Umbilical cord (tissue), 2 donors: Measurements from ENCODE around the gene TMEM225B. TPM values are rescaled to one million over a fixed set of nuclear protein-coding genes. Genes with fewer than 3 reads are reported as not detected.
"Not testable (repeated sequence)": the region's sequence is repeated elsewhere in the genome, so short reads cannot be mapped to it uniquely, and the experiment has no call there.

Experiments used
- DNase-seq: peaks from one replicate; pipeline ENCODE4 v3.0.0-alpha.2; 2015; ENCODE audit warnings: low spot score
- total RNA-seq: library from RNA; depleted of rRNA; stranded (reverse); fragments of >200 nt; gene quantifications from one replicate; pipeline ENCODE4 v1.2.3, GENCODE V29; 2014; ENCODE audit warnings: low replicate concordance; ENCODE audit not compliant: insufficient read depth

Gene TMEM225B
- total RNA-seq, 1 donor from 2014 or later: not detected

DNA sequence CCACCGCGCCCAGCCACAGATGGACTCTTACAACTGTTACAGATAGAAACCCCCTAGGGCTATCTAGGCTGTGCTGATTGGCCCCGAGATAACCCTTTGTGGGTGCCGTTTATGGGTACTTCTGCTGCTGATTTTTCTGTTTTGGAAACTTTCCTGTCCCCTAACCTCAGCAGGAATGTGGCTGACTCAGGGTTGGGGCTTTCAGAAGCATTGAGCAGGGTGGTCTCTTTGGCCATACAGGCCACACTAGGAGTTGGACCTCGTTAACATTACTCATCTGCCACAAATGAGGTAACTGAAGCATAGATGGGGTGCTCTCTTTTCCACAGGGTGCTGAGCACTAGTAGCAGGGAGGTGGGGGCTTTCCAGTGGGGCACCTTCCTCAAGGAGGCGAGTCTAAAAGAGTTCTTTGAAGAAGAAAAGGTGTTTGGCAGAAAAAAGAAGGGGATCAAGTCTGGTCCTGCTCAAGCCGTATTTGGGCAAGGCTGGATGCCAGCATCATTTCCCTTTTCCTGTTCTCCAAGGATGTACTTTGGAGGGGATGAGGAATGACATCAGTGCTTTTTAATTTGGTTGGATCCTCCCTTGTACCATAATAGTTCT is 25.1 kb downstream of the TMEM225B start:
- no peak for DNase-seq

DNA sequence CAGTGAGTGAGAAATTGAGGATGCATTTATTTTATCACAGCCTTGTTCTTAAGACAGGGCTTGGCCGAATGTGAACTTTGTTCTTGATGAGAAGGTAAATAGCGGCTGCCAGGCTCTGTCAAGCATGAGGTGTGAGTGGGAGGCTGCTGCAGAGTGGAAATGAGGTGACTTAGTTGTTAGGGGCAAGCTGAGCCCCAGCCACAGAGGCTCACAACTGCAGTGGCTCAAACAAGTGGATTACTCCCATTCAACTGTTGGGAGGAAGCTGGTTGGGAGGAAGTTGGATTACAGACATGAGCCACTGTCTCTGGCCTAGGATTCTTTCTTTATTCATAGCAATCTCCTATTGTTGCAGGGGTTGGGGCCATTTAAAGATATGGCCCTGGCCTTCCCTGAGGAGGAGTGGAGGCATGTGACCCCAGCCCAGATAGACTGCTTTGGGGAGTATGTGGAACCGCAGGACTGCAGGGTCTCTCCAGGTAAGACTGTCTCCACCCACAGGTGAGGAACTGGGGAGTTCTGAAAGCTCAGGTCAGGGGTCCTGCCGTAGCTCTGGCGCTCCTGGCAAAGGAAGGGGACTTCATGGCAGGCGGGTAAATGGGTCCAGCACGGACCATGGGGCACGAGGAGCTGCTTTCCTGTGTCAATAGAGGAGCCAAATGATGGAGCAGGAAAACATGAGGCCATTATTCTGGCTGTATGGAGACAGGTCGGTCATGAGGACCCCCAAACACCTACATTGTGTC is 25.8 kb downstream of the TMEM225B start:
- no peak for DNase-seq

DNA sequence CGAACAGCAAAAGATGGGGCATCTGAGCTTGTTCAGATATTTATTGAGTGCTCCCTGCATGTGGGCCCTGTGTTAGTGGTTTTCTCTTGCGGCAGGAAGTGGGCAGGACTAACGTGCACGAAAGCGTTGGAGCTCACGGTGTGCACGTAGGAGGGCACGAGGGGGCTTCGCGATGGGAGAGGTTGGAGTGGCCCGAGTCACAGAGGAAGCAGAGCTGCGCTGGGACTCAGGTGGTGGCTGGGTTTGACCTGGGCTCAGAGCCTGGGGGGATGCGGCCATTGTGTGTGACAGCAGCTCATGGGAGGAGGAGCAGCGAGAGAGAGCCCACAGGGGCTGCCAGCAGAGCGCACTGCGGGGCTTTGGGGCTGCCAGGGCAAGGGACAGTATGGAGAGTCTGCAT is 26.4 kb downstream of the TMEM225B start:
- DNase-seq: no peak

DNA sequence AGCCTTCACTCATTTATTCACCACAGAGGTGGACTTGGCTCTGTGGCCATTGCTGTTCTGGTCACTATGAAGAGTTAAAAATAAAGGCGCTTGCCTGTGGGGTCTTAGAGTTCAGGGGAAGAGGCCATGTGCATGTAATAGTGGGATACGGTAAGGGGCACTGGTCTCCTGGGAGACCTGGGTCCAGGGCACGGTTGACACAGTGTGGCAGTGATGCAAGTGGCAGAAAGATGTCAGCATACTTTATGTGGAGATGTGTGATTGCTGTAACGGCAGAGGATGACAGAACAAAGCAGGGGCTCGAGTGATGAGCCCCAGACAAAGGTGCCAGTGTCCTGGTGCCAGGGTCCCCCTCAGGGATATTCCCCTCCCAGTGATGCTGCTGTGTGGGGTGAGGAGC is 27.3 kb downstream of the TMEM225B start:
- DNase-seq: no peak

DNA sequence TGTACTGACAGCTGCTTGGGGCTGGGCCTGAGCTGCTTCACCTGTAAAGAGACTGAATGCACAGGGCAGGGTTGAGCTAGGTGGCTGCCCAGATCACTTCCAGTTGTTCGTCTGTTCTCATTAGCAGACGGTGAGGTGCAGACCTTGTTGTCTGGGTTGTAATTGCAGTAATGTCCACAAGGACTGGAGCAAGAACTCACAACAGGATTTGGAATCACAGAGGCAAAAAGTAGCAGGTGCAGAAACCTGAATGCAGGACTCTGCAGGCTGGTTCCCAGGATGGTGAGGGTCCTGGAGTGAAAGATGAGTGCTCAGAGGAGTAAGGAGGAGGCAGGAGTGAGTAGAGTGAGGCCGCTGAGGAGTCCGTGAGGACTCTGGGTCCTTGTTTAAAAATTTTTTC is 27.9 kb downstream of the TMEM225B start:
- DNase-seq: no peak

DNA sequence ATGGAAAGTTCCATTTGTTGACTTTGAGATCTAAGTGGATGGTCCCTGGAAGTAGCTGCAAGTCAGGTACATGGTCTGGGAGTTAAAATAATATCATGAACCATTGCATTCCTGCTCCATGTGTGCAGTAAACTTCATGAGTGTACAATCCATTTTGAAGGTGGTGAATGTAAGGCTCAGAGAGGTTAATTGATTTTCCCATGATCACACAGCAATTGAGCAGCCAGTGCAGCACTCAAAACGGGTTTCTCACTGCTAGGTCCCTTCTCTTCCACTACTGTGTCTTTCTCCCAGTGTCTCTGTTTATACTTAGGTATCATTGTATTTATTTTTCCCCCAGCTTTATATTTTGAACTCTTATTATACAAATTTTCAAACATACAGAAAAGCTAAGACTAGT is 28.6 kb downstream of the TMEM225B start:
- no peak for DNase-seq

DNA sequence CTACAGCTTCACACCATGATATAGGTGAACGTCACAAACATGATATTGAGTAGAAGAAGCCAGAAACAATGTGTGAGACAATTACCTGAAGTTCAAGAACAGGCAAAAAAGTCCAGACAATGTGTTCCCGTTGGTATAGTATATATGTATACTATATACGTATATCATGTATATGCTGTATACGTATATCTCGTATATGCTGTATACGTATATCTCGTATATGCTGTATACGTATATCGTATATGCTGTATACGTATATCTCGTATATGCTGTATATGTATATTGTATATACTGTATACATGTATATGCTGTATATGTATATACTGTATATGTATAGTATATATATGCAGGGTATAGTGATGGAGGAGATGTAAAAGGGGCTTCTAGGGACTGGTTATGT is 29.4 kb downstream of the TMEM225B start:
- DNase-seq: no peak

DNA sequence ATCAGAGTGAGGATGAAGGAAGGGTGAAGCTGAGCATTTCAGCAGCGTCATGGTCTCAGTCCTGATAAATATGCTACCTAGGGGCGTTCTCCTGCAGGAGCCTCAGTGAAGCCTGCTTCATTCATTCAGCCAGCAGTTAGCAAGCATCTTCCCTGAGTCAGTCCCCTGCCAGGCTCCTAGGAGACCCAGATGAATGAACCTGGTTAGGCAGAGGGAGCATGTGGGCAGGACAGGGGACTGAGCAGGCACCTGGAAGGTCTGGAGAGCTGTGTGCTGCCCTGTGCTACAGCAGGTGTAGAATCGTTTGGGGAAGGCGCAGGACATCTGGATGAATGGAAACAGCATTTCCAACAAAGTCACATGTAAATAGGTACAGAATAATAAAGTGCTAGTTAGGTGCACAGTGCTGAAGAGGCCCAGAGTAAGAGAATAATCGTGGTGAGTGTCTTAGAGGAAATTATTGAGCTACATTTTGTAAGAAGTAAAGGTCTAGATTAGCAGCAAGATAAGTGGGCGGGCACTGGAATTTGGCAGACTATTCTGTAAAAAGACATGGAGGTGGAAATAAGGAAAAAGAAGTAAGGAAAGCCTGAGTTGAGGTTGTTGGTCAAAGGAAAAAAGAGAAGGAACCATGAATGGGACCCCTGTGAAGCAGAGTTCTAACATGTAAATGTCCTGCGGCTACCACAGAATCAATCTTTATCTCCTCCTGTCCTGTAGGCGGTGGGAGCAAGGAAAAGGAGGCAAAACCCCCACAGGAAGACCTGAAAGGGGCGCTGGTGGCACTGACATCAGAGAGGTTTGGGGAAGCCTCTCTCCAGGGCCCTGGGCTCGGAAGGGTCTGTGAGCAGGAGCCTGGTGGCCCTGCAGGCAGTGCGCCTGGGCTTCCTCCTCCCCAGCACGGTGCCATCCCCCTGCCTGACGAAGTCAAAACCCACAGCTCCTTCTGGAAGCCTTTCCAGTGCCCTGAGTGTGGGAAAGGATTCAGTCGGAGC is 30.7 kb downstream of the TMEM225B start:
- DNase-seq: no peak

DNA sequence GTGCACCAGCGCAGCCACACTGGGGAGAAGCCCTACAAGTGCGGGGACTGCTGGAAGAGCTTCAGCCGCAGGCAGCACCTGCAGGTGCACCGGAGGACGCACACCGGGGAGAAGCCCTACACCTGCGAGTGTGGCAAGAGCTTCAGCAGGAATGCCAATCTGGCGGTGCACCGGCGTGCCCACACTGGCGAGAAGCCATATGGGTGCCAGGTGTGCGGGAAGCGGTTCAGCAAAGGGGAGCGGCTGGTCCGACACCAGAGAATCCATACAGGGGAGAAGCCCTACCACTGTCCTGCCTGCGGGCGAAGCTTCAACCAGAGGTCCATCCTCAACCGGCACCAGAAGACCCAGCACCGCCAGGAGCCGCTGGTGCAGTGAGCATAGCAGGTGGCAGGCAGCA is 31.6 kb downstream of the TMEM225B start:
- no peak for DNase-seq

DNA sequence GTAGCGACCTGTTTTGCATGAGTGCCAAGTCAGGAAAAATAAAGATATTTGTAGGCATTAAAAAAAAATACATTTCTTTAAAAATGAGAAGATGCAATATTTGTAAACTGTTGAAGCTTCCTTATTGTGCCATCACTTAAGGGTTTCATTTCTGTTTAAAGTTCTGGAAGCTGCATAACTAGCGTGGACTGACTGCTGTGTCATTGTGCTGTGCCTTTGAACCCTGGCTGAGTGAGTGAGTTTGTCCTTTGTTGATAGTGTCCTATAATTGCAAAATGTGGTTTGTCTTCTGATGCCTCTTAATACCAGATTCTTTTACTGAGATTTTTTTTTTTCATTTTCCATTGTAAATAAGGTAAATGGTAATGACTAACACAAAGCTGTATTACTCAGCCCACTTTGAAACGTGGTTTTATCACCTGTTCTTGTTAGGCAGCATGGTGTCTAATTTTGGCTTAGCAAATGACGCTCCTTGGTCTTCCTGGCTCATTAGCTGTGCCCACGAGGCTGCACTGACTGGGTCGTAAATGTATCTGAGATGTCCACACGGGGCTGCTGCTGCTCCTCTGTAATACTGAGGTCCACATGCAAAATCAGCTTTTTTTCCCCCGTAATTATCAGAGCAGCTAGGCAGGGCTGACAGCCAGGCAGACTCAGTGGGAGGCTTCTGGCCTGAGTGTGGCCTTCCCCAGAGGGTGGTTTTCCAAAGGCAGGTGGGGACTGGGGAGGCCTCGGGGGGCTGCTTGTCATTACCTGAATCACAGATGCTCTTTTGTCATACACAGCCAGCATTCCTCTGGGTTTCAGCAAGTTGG is 33.4 kb downstream of the TMEM225B start:
- peak; percentile 26 for DNase-seq

DNA sequence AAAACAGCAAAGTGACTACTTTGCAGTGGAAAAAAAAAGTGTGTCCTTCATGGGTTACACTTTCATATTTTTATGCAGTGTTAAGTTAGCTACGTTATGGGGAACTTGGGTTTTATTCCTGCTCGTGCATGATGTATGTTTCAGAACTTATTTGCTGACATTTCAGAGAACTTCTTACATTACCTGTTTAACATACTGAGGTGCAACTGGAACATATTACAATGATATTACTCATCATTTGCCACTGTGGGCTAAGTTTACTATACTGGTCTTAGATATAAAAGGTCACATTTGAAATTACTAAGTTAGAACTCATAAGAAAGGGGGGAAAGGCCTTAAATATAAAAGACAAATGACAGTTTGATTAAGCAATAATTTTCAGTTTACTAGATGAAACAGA is 39.3 kb downstream of the TMEM225B start:
- DNase-seq: not testable (repeated sequence)

DNA sequence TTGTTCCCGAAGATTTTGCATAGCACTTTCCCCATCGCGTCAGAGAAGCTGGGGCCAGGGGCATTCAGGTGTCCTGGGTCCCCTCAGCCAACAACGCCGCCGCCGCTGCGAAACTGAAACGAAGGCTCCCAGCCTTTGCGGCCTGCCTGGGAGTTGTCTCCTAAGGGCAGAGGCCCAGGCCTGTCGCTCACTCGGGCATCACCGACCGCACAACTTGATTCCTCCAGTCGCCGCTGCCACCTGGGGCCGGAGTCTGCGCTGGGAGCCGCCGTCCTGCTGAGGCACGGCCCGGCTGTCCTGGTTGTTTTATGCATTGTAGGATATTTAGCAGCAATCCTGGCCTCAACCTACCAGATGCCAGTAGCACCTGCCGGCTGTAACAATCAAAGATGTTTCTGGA is 40.7 kb downstream of the TMEM225B start:
- no peak for DNase-seq

DNA sequence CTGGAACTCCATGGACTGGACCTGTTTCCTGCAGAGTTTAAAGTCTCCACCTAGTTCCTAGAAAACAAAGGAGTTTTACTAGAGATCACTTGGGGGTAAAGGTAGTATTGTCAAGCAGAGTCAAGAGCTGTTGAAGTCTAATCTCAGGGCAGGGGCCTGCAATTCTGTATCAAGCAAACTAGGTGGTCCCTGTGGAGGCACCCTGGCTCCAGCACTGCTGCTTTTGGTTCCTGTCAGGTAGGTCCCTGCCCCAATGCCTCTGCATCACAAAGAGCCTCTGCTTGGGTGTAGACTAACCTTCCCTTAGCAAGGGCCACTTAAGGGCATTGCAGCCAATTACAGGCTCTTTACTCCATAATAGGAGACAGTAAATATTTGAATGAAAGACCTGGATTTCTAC is 41.2 kb downstream of the TMEM225B start:
- no peak for DNase-seq

DNA sequence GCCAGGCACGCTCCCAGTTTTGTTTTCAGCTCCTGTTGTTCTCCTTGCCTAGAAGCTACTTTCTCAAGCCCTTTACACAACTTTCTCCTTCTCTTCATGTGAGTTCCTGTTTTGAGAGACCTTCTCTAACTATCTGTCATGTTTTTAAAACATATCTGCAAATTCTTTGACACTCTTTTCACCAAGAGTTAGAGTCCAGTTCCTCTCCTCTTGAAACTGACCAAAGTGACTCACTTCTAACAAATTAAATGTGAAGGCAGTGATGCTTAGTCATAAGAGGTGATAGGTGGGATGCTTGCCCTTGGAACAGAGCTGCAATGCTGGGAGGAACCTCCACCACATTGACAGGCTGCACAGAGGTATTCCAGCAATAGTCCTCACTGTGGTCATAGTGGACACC is 44.0 kb downstream of the TMEM225B start:
- DNase-seq: no peak

DNA sequence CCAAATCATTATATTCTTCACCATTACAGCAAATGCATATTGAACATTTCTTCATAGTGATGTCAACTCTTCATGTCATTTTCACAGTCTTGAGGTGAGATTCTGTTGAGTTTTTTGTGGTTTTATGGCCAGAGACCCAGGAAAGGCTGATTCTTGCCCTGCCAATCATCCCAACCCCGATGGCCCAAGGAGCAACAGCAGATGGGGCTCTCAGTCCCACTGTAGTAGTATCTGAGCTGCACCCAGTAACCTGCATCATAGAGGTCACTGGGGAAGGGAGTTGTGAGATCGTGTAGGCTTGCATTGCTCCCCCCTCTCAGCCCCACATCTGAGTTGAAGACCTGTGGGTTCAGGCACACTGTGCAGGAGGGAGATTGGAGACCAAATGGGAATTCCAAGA is 45.4 kb downstream of the TMEM225B start:
- no peak for DNase-seq

DNA sequence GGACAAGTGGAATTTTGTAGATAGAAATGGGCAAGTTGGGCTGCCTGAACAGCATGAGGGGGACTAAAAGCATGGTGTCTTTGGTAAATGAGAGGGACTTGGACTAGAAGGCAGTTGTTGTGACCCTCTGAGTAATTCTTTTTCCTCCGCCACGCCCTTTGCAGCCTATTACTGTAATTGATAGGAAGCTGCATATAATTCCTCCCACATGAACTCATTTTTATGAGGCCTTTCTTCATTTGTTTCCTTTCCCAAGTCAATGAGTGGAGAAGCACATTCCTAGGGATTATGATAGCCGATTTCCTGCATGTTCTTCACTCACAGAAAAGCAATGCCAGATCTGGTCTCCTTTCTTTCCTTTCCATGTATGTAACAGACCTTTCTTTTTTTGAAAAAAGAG is 46.4 kb downstream of the TMEM225B start:
- DNase-seq: no peak

DNA sequence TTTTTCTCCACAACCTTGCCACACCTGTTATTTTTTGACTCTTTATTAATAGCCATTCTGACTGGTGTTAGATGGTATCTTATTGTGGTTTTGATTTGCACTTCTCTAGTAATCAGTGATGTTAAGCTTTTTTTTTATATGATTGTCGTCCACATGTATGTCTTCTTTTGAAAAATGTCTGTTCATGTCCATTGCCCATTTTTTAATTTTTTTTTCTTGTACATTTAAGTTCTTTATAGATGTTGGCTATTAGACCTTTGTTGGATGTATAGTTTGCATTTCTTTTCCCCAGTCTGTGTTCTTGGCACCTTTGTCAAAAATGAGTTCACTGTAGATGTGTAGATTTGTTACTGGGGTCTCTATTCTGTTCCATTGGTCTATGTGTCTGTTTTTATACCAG is 47.5 kb downstream of the TMEM225B start:
- DNase-seq: no peak

DNA sequence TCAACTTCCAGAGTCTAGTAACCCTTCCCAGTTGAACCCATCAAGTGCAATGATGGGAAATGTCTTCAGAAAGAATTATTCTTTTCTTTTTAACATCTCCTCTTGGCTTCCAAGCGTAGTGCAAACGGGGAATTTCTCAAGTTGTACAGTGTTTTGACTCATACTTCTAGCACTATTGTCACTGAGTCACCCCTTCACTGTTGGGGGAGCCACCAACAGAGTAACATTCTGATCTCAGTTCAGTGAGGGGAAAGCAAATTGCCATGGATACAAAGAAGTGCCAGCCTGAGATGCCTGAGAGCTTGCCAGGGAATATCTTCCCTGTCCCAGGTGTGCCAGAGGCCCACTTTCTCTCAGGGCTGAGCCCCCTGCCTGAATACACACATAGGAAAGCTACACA is 50.8 kb downstream of the TMEM225B start:
- no peak for DNase-seq

DNA sequence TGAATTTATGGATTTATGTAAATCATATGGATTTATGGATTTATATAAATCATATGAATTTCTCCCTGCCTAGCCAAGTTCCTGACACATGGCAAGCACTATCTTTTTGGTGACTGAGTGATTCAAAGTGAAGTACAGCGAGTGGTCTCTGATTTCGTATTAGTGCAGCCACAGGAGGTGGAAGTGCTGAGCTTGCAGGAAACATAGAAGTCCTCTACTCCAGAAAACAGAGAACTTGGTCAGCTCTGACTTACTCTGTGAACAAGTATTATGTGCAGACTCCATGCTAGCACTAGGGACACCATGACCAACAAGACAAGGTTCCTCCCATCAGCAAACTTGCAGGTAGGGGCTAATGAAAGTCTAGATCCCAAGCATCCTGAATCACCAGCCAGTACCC is 53.2 kb downstream of the TMEM225B start:
- no peak for DNase-seq

DNA sequence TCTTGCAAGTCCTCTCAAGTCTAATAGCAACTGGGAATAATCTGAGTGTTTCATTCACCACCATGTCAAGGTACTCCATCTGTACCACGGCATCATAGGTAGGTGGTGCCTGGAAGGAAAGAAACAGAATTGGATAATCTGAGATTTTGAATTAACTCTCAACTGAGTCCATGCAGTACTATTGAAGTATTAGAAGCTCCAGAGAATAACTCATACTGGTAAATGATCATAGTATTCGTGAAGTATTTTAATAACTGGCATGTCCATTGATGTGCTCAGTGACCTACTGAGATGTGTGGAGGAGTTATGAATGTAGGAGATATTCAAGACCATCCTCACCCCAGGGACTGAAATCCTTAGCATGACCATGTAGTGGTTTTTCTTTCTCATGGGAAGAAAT is 54.6 kb downstream of the TMEM225B start:
- DNase-seq: no peak

DNA sequence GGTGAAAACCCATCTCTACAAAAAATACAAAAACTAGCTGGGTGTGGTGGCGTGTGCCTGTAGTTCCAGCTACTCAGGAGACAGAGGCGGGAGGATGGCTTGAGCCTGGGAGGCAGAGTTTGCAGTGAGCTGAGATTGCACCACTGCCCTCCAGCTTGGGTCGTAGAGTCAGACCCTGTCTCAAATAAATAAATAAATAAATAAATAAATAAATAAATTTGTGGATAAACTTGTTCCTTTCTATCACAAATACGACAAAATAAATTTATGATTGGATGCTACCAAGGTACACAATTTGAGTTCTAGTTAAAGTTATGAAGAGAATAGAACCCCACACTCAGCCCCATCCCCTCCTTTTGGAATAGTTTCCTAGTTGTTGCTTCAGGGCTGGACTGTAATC is 55.2 kb downstream of the TMEM225B start:
- not testable (repeated sequence) for DNase-seq

DNA sequence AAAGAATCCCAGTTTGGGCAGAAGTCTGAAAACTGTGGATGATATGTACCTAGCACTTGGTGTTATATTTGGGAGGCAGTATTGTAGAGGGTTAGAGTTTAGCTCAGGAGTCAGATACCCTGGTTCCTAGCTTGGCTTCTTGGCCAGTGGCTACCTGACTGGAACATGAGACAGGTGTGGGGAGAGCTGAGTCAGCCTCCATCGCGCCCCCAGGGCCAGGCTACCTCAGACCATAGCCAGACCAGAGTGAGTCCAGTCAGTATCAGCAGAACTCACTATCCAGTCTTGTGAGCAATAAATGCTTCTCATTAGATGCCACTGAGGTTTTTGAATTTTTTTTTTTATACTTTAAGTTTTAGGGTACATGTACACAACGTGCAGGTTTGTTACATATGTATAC is 55.7 kb downstream of the TMEM225B start:
- no peak for DNase-seq
